HG02588 (cell line): ENCODE data around the gene HIBADH.

Source experiments
- ATAC-seq: cut with Tn5 transposase; IDR thresholded peaks from one replicate; pipeline ENCODE4 v1.9.1; 2021; ENCODE audit warnings: mild to moderate bottlenecking, moderate library complexity; ENCODE audit not compliant: unreplicated experiment

Gene HIBADH

DNA sequence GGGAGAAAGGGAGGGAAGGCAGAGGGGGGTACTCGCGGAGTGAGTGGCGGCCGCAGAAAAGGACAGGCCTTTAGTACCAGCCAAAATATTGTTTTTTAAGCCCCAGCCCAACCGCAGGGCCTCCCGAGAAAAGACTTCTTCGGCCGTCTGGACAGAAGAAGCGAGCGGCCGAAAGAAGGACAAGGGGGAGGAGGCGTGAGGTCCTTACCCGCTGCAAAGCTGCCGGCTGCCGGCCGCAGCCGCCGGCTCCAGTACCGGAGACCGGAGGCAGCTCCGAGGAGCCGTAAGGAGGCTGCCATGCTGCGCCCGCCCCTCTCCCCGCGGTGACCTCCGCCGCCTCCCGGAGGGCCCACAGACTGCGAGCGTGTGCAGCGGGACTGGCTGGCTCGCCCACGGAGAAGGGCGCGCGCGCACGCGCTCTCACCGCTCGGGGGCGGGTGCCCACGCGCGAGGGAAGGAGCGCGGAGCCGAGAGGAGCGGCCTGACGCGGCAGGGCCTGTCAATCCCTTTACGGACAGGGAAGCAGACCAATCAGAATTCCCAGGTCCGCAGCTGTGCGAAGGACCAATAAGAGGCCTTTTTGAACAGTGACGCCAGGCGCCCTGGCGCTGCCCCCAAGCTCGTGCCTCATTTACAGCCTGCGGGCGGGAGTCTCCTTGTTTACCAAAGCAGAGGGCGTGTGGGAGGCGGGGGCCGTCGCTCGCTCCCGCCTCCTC, at the start of gene HIBADH:
Gene HIBADH (minus strand): TSS at position 394 of the 716 bp plus-strand sequence. CDS start 95 bp downstream, at position 299.
- peak; percentile 99 for ATAC-seq

DNA sequence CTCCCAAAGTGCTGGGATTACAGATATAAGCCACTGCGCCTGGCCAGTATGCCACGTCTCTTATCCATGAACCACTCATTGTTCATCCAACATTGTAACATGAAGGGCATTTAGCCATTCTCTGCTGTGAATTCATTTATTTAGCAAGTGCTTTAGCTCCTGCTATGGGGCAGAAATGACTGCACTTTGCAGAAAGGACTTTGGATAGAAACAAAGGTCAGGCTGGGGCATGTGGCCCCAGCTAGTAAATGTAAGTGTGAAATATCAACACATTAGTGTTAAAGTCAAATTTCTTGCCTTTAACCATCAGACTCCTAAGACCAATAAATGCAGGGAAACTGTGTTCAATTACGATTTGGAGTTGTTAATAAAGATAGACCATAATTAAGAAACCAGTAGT, 49.5 kb upstream of the HIBADH start:
- no peak for ATAC-seq

DNA sequence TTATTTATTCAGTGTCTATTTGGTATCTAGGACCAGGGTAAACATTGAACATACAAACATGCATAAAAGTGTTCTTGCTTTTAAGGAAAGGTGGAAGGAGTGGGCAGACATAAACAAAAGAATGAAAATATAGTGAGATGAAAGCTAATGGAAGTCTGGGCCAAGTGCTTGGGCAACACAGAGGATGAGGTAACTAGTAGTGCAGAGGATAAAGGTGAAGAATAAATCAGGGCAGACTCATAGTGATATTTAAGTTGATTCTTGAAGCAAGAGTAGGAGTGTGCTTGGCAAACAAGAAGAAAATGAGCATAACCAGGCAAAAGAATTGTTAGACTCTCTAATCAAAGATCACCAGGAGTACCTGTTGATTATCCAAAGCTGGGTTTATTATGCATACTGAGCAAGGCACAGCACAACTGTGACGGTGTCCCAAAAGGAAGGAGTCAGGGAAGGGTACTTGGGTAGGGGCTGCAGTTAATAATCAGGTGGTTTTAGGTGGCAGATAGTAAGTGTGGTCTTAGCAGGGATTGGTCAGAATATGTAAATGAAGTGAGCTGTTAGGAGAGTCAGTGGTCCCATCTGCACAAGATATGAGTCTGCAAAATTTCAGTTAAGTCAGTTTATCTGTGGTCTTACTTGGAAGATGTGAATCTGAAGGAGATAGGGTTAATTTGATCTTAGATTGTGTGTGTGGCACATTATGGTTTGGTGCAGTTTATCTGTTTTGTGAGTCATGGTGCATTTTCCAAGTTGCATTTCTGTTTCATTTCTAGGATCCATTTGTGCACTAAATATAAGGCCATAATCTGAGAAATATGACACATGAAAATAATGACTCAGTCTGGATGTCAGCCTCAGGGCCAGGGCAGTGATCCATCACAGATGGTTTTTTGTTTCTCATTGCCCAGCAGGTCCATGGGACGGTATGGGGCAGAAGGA, 46.7 kb upstream of the HIBADH start:
- no peak for ATAC-seq

DNA sequence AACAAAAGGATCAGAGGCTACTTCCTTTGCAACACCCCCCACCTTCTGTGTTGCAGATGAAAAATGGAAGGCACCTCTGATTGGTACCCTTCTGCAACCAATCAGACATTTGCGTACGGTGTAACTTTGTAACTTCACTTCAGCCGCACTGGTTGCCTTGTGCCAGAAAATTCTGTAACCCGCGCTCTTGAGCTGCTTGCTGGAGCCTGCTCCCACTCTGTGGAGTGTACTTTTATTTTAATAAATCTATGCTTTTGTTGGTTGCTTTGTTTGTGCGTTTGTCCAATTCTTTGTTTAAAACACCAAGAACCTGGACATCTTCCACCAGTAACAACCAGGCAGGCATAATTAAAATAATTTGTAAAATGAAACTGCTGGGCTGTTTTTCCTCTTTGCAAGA, 45.8 kb upstream of the HIBADH start:
- no peak for ATAC-seq

DNA sequence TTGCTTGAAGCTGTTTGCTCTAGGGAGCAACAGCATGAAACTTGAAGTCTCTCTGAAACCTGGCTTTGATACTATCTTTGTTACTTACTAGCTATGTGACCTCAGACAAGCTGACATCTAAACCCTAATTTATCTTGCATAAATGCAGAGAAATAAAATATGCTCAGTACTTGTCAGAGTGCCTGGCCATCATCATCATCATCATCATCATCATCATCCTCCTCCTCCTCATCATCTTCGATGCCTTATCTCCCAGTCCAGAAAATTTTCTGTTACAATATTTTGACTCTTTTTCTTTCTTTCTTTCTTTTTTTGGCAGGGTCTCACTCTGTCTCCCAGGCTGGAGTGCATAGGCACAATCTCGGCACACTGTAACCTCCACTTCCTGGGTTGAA, 42.5 kb upstream of the HIBADH start:
- no peak for ATAC-seq

DNA sequence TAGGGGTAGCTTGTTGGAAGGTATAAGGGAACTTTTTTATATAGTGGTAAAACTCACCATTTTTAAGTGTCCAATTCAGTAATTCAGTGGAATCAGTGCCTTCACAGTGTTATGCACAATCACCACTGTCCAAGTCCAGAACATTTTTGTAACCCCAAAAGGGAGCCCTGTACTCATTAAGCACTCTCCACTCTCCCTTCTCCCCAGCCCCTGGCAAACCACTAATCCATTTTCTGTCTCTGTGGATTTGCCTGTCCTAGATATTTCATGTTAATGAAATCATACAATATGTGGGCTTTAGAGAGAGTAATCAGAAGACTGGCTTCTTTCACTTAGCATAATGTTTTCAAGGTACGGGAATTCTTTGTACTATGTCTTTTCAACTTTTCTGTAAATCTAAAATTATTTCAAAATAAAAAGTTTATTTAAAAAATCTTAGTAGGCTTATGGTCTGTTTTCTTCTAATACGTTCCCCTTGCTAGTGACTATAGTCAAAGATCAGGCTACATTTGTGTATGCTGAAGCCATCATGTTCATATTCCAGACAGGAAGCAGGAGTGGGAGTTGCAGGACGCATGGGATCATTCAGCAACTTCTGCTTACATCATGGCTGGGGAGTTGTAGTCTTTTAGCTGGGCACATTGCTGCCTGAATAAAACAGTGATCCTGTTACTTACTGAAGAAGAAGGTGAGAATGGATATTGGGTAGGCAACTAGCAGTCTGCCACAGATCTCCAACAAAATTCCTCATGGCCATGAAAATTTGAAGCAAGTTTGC, 41.9 kb upstream of the HIBADH start:
- no peak for ATAC-seq

DNA sequence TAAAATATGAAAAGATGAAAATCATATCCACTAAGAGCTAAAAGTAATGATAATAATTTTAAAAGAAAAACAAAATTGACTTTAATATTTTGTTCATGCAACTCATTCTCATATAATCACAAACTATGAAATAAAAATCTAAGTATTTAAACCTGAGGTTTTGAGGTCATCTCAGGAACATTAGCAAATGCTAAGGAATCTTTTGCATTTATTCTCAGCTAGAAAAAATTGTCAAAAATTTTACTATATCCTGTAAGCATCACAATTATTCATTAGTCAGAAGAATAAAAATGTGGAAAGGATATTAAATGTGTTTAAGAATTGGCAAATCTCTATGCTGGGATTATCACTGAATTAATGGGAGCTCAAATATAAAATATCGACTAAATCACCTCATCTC, 40.5 kb upstream of the HIBADH start:
- no peak for ATAC-seq

DNA sequence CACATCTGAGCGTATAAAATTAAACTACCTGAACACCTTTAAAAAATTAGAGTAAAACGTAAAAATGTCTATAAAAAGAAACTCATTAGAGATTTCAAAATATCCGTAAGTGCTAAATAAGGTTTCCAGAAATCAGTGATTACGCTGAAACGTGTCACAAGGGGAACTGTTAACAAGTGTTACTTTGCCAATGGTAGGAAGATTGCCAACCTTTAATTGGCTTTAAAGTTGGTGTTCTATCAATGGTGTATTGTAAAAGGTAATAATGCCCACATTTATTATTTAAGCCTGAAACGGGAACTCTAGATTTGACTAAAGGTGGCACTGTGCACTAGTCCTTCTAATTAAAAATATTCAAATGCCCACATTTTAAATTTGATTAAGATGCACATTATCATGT, 37.8 kb upstream of the HIBADH start:
- ATAC-seq = no peak

DNA sequence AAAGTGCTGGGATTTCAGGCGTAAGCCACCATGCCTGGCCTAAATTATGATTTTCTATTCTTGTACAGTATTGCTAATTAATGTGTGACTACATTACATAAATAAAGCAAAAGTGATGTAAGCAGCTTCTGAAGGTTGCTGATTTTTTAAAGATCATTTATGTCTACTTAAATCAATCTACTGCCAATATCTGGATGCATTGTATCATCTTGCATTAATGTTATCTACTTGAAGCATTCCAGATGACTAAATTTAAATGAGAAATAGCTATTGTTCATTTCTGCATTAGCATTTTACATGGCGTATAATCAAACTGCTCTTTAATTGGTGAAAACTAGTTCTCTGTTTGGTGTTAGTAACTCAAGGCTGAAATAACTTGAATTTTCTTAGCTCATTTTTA, 37.1 kb upstream of the HIBADH start:
- ATAC-seq = no peak

DNA sequence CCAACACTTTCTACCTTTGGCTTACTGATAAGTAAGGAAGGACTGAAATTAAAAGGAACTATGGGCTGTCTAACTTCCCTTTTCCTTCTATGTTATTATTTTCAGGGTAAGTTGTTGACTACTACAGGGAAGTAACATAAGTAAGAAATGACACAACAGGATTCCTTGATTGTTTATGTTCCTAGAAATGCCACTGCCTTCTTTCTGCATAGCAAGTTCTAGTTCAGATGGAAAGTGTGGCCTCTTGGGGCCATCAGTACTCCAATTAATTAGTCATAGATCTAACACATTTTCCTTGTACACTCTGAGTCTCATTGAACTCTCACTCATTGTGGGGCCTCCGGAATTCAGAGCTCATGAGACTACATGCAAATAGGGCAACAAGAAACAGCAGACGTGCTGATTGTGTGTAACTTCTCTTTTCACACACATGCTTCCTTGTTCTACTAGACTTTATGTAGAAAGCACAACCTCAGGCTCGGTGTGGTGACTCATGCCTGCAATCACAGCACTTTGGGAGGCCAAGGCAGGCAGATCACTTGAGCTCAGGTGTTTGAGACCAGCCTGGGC, 35.3 kb upstream of the HIBADH start:
- peak; percentile 82 for ATAC-seq

DNA sequence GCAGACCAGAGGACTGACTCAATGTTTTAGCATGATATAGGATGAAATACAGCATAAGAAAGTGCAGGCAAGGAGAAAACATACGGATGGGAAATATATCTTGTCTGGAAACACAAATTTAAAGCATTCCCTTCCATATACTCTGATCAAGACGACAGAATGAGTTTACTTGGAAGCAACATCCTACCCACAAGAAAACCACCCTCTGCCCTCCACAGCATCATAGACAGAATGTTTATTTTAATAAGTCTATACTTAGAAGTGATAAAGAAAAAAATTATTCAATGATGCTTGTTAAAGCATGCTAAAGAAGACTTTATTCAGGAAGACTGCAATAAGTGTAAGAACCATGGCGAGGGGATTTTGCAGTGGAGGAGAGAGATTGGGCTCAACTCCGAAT, 32.4 kb upstream of the HIBADH start:
- ATAC-seq = no peak

DNA sequence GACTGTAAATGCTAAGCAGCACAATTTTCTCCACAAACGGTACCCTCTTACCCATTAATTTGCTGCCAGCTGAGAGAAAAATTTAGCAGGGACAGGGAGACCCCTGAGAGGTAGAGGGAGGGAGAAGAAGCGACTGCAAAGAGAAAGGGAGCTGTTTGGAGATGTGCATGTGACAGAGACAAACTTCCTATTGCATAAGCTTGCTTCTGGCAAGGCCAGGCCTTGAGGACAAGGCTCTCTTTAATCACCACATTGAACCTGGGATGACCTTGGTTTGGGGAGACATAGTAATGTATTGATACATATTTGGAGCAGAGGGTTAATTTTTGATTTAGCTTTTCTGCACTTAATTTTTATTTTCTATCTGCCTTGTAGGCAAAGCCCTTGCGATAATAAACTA, 31.1 kb upstream of the HIBADH start:
- no peak for ATAC-seq

DNA sequence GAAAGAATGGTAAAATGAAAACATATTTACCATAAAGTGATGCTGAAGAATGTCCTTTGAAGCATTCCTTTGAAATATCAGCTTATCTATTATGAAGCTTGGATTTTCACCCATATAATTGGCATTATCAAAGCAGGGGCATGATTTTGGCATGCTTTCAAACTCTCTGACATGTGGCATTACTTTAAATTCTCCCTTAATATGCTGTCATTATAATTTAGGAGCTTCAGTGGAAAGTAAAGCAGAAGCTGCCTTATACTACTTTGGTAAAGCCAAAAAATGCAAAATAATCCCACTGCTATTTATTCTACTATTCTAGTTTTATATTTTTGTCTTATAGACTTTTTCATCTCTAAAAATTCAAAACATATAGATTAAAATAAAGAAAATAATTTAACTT, 28.0 kb upstream of the HIBADH start:
- ATAC-seq = no peak

DNA sequence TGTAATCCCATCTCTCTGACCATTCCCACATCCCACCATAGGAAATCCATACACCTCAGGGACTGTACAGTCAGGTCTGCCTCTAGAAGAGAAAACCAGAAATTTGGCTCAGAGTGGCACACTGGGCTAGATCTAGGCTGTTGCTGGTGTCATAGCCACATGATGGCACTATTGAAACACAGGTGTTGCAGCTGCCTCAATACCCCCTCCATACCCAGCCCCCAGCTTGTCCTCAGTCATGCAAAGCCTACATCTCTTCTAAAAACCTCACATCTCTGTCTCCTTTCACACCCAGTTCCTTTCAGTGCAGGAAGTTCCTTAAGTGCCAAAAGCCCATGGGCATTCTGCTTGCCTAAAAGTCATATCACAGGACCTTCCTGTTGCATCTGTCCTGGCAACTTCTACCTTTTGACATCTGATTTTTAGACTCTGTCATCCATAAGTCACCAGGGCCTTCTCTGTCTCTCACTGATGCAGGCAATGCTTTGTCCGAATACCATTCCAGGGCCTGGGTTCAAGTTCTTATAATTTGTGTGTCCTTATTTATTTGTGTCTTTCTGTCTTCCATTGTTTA, 27.0 kb upstream of the HIBADH start:
- no peak for ATAC-seq

DNA sequence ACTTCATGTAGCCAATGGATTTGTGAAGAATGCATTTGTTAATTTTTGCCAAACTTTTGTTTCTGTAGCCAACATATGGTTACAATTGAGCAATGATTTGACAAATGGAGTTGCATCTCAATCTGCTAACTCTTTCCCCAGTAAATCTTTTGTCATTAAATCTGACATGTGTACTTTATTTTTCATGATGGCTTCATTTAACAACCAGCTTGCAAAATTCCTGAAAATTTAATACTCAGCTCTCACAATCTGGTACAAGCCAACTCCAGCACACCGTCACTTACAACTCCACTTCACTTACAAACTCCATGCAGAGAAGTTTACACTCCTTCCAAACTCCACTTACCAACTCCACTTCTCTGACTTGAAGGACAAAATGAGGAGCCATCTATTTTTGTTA, 26.5 kb upstream of the HIBADH start:
- no peak for ATAC-seq

DNA sequence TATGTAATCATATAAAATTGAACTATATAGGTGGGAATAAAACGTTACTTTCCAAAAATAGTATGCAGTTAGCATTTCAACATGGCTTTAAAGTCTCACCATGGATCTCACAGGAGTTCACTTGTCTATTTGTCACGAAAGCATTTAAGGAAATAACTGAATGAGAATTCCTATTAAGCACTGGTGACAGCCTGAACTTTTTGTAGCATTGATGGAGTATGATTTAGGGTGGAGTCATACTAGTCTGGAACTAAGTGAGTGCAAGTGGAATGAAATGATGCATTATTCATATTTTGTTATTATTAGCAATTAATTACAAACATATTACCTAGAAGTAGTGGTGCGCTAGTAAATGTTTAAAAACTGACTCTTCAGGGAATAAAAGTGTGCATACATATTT, 26.0 kb upstream of the HIBADH start:
- ATAC-seq = no peak

DNA sequence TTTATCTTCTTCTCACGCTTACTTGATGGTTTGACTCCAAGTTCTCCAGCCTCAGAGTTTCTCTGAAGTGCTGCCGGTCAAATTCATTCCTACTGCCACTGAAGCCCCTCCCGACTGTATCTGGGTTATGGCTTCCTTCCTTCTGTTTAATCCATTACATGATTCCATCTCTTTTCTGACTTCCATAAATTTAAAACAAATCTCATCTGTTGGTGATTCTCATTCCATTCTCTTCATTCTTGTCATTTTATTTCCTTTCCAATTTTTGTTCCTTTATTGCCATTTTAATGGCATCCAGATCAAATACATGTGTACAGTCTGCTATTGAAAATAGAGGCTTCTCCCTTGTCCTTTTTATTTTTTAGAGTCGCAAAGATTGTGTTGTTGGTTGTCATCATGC, 25.4 kb upstream of the HIBADH start:
- no peak for ATAC-seq

DNA sequence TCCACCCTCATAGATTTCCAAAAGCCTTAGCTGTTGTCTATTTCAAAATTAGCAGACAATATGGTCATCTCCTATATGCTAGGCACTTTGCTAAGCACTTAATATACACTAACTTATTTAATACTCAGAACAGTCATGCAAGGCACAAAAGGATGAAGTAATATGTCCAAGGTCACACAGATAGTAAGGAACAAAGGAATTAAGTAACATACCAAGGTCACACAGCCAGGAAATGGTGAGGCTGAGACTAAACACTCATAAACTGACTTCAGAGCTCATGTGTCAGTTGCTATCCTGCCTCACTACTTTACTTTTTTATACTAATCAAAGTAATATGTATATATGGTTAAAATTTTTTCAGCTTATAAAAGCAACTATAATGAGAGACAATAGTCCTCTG, 23.6 kb upstream of the HIBADH start:
- ATAC-seq = no peak

DNA sequence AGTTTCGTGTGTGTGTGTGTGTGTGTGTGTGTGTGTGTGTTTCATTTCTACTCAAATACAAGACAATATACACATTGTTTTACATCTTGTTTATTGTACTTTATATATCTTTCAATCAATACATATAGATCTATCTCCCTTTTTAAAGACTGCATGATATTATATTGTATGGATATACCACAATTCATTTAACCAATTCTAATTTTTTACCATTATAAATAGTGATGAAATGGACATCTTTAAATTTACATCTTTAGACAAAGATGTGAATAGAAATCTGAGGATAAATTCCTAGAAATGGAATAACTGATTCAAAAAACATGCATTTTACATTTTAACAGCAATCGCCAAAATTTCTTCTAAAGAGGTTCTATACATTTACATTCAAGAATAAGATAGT, 23.2 kb upstream of the HIBADH start:
- ATAC-seq = no peak

DNA sequence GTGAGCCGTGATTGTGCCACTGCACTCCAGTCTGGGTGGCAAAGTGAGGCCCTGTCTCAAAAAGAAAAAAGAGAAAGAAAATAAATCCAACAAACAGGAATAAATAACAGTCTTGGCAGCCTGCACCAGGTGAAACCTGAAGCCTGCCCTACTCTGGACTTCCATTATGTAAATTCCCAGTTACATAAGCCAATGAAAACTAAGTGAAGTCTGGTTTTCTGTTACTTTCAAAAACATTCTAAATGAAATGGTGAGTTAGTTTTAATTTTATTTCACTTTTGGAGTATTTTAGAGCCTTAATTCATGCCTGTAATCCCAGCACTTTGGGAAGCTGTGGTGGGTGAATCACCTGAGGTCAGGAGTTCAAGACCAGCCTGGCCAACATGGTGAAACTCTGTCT, 22.5 kb upstream of the HIBADH start:
- ATAC-seq = no peak

DNA sequence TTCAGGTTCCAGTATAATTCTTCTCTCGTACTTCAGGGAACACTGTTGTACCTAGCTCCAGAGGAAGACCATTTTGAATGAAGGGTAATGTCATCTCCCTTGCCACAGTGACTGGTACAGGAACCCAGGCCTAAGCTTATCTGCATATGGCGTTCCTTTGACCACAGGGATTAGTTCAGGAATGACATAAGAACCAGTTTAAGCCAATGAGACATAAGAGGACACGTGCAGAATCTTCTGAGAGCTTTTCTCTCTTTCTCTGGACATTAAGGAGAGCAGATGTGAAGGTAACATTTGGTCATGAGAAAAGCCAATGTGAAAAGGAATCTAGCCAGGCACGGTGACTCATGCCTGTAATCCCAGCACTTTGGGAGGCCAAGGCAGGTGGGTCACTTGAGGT, 21.8 kb upstream of the HIBADH start:
- no peak for ATAC-seq
